CD4-positive, alpha-beta T cell treated with Interleukin-17A for 1 hour (primary cell): ENCODE data around the gene ETNK2.
"Not testable (repeated sequence)": the region's sequence is repeated elsewhere in the genome, so short reads cannot be mapped to it uniquely, and the experiment has no call there.

Experiments
- DNase-seq: peaks from one replicate; pipeline ENCODE4 v3.0.0-alpha.2; 2020

The ETNK2 gene

GRCh38 chr1:204094856-204095634 lies 56.8 kb downstream of the ETNK2 start:
- DNase-seq: no peak

- DNase-seq: no peak
Observed at GRCh38 chr1:204094313-204094729, 57.5 kb downstream of the ETNK2 start.

- no peak for DNase-seq
Observed at GRCh38 chr1:204093781-204094180, 58.1 kb downstream of the ETNK2 start.

GRCh38 chr1:204093421-204093717 lies 58.5 kb downstream of the ETNK2 start:
- no peak for DNase-seq

GRCh38 chr1:204092632-204093420 lies 59.0 kb downstream of the ETNK2 start:
- no peak for DNase-seq

GRCh38 chr1:204091787-204092312 lies 60.0 kb downstream of the ETNK2 start:
- DNase-seq: no peak

- DNase-seq: no peak
Observed at GRCh38 chr1:204091066-204091465, 60.8 kb downstream of the ETNK2 start.

- not testable (repeated sequence) for DNase-seq
Observed at GRCh38 chr1:204090132-204090531, 61.7 kb downstream of the ETNK2 start.

GRCh38 chr1:204089044-204089751 lies 62.6 kb downstream of the ETNK2 start:
- no peak for DNase-seq

GRCh38 chr1:204088596-204088995 lies 63.2 kb downstream of the ETNK2 start:
- DNase-seq: no peak

GRCh38 chr1:204087893-204088528 lies 63.8 kb downstream of the ETNK2 start:
- no peak for DNase-seq

GRCh38 chr1:204087181-204087892 lies 64.5 kb downstream of the ETNK2 start:
- DNase-seq: no peak

- no peak for DNase-seq
Observed at GRCh38 chr1:204085876-204086275, 66.0 kb downstream of the ETNK2 start.

- DNase-seq: no peak
Observed at GRCh38 chr1:204084247-204084772, 67.5 kb downstream of the ETNK2 start.

- no peak for DNase-seq
Observed at GRCh38 chr1:204083491-204083890, 68.4 kb downstream of the ETNK2 start.

- DNase-seq: no peak
Observed at GRCh38 chr1:204081791-204082513, 69.9 kb downstream of the ETNK2 start.

- no peak for DNase-seq
Observed at GRCh38 chr1:204081164-204081790, 70.6 kb downstream of the ETNK2 start.
